ENCODE results near the gene ZCCHC18. TPM values are rescaled to one million over a fixed set of nuclear protein-coding genes. Genes with fewer than 3 reads are reported as not detected.

The ZCCHC18 gene
- total and polyA plus RNA-seq, 2 of the 4 experiments (the other 2 are of a cell fraction): 0.36 to 1.5 TPM

- Histone ChIP-seq H3K4me1 (ENCODE audit: control insufficient read depth, insufficient read depth, low read length) (no peaks in the 10 kb centered on the region), H2BK120ac (ENCODE audit: low read depth, low read length) (no peak overlapping the region), H3K56ac (ENCODE audit: extremely low read depth, insufficient read depth, low read length) (no peak overlapping the region), H3K27me3 (ENCODE audit: control insufficient read depth, insufficient read depth, low read length) (peaks cover 4% of the 10 kb centered on the region), H2BK20ac (ENCODE audit: low read depth, low read length) (no peak overlapping the region), H3K9me1 (ENCODE audit: insufficient read depth, low read length) (no peaks in the 10 kb centered on the region), H3K23ac (ENCODE audit: low read depth, low read length) (no peak overlapping the region), H3K36me3 (ENCODE audit: control insufficient read depth, insufficient read depth, low read length) (no peaks in the 10 kb centered on the region), H2AK5ac (ENCODE audit: low read depth, low read length) (no peak overlapping the region), H3K79me1 (ENCODE audit: low read depth in 1 of 2, low read length in 2 of 2) (no peaks in the 10 kb centered on the region), H3K4me3 (ENCODE audit: insufficient read depth, low read depth, low read length) (no peak overlapping the region), H2AFZ (replicated peaks; ENCODE audit: low read length, poor library complexity) (no peak overlapping the region), H4K91ac (ENCODE audit: insufficient read depth, low read depth, low read length) (no peak overlapping the region), H3K27ac (ENCODE audit: insufficient read depth, low read length) (no peak overlapping the region), H3K18ac (ENCODE audit: low read depth, low read length) (no peak overlapping the region), H2BK15ac (ENCODE audit: low read depth, low read length) (no peak overlapping the region), H3K4me2 (ENCODE audit: low read depth, low read length) (no peak overlapping the region), H3K9ac (ENCODE audit: low read depth, low read length) (no peak overlapping the region), H4K5ac (ENCODE audit: low read depth, low read length) (no peak overlapping the region), H3K14ac (replicated peaks; ENCODE audit: low read depth, low read length) (no peak overlapping the region), H2BK5ac (ENCODE audit: low read depth, low read length, poor library complexity, severe bottlenecking) (no peak overlapping the region), H2AK9ac (replicated peaks; ENCODE audit: low read depth, low read length, poor library complexity) (no peak overlapping the region), H4K8ac (ENCODE audit: low read depth in 2 of 2, low read length in 2 of 2) (no peak overlapping the region), H3K4ac (ENCODE audit: low read depth, low read length) (no peak overlapping the region), H3K9me3 (ENCODE audit: control insufficient read depth, insufficient read depth, low read length) (no peaks in the 10 kb centered on the region), H4K20me1 (ENCODE audit: insufficient read depth, low read length) (no peaks in the 10 kb centered on the region)
- in situ Hi-C loops (cut with MboI; ENCODE audit: low sequenced_read_pairs): no loop called here
- no peak for DNase-seq
- no CpG with 5 or more reads among the region's 7 CpGs for WGBS, 2 experiments (ENCODE audit: extremely low coverage in 2 of 2, insufficient read length in 1 of 2)
- dilution Hi-C loops (cut with HindIII; ENCODE audit: low sequenced_read_pairs, unreplicated experiment): no loop called here
- ChIA-PET CTCF (no interaction called here), POLR2A (ENCODE audit: unreplicated experiment) (no interaction called here)
- BruUV-seq (replicated peaks): no TSS peak
- intact Hi-C loops (cut with micrococcal nuclease): no loop called here
- no peak for ATAC-seq (ENCODE audit: low read depth)
- no peak for TF ChIP-seq MAZ (IDR thresholded peaks at IDR 0.05; ENCODE audit: borderline replicate concordance, low read depth, low read length)
- no peak for TF ChIP-seq NFE2L2 (IDR thresholded peaks at IDR 0.05; ENCODE audit: low read depth, low read length)
- TF ChIP-seq RCOR1 (IDR thresholded peaks at IDR 0.05; ENCODE audit: insufficient replicate concordance, low read length): no peak
- no peak for TF ChIP-seq CTCF (conservative IDR thresholded peaks at IDR 0.05; ENCODE audit: low read depth, low read length)
- TF ChIP-seq CHD1 (IDR thresholded peaks at IDR 0.05; ENCODE audit: low read depth, low read length): no peak
- TF ChIP-seq POLR2A (IDR thresholded peaks at IDR 0.05; ENCODE audit: low read depth, low read length): no peak
- no peak for TF ChIP-seq SMC3 (IDR thresholded peaks at IDR 0.05; ENCODE audit: low read depth, low read length)
- TF ChIP-seq FOS (IDR thresholded peaks at IDR 0.05; ENCODE audit: low read depth, low read length): no peak
- no peak for TF ChIP-seq RAD21 (IDR thresholded peaks at IDR 0.05; ENCODE audit: low read length)
Observed at GRCh38 chrX:104085919-104086318, 26.4 kb upstream of the ZCCHC18 start.
